Neural crest cell (in vitro differentiated cells): ENCODE results near the gene TOM1. TPM values are rescaled to one million over a fixed set of nuclear protein-coding genes. Genes with fewer than 3 reads are reported as not detected.

ENCODE experiments used
- DNase-seq: peaks from one replicate; pipeline ENCODE4 v3.0.0; 2021; ENCODE audit warnings: low read depth, mixed read lengths, low spot score
- H3K27ac Mint-ChIP-seq: one replicate; pipeline ENCODE4 v1.8.0; 2021; ENCODE audit warnings: mild to moderate bottlenecking, mixed read lengths; ENCODE audit not compliant: unreplicated experiment
- H3K27me3 Mint-ChIP-seq: 2 replicates; pipeline ENCODE4 v1.8.0; 2021; ENCODE audit warnings: low read depth, mild to moderate bottlenecking, mixed read lengths
- H3K36me3 Mint-ChIP-seq: 2 replicates; pipeline ENCODE4 v1.8.0; 2021; ENCODE audit warnings: low read depth, mild to moderate bottlenecking, mixed read lengths
- H3K4me1 Mint-ChIP-seq: 2 replicates; pipeline ENCODE4 v1.8.0; 2021; ENCODE audit warnings: mixed read lengths
- H3K4me3 Mint-ChIP-seq: one replicate; pipeline ENCODE4 v1.8.0; 2021; ENCODE audit warnings: mild to moderate bottlenecking, mixed read lengths
- H3K9me3 Mint-ChIP-seq: 2 replicates; pipeline ENCODE4 v1.8.0; 2021; ENCODE audit warnings: mixed read lengths
- CTCF ChIP-seq: fragments of 200-600 bp; sonication (generic); conservative IDR thresholded peaks from 2 replicates; pipeline ENCODE4 v1.5.0; 2021; ENCODE audit warnings: antibody characterized with exemption, mild to moderate bottlenecking
- total RNA-seq: library from RNA; stranded (reverse); gene quantifications from 2 replicates; pipeline ENCODE4 v1.2.1, GENCODE V29; 2021

Gene TOM1
- total RNA-seq, 1 donor from 2014 or later: 24.7 TPM

DNA sequence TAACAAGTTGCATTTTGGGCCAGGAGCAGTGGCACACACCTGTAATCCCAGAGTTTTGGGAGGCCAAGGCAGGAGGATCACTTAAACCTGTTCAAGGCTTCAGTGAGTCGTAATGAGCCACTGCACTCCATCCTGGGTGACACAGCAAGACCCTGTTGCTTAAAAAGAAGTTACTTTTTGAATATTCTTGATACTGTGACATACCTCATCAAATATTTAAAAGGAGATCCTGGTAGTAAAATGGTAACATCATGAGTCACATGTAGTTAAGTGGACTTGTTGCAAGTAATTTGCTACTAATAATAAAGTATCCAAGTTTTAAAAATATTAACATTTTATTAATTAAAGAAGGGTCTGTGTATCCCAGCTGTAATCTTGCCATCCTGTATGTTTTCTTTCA is 24.1 kb upstream of the TOM1 start:
- Mint-ChIP-seq H3K27me3 (no peaks in the 10 kb centered on the region), H3K36me3 (peaks cover 24% of the 10 kb centered on the region), H3K27ac (no peak overlapping the region), H3K4me1 (no peaks in the 10 kb centered on the region), H3K9me3 (no peaks in the 10 kb centered on the region), H3K4me3 (no peak overlapping the region)
- TF ChIP-seq CTCF: no peak
- no peak for DNase-seq

DNA sequence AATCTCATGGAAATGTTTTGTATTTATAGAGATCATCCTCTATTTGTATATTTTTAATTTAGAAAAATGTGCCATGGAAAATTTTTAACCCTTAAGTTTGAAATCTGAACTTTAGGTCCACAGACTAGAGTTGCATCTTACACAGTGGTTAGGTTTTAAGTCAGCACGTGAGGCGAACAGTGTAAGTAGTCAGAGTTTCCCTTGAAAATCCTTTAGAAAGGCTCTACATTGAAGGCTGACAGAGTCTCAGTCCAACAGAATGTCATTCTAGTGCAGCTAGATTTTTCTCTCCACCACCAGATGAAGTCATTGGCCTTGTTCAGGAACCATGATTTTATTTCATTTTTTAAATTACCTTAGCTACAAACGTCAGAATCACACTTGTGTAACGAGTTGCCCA is 23.7 kb upstream of the TOM1 start:
- Mint-ChIP-seq H3K27me3 (no peaks in the 10 kb centered on the region), H3K9me3 (no peaks in the 10 kb centered on the region), H3K36me3 (peaks cover 26% of the 10 kb centered on the region), H3K27ac (no peak overlapping the region), H3K4me1 (no peaks in the 10 kb centered on the region), H3K4me3 (no peak overlapping the region)
- TF ChIP-seq CTCF: no peak
- no peak for DNase-seq

GRCh38 chr22:35288116-35288515 is 11.6 kb upstream of the TOM1 start:
- DNase-seq: no peak
- Mint-ChIP-seq H3K27ac (no peak overlapping the region), H3K9me3 (no peaks in the 10 kb centered on the region), H3K4me1 (no peaks in the 10 kb centered on the region), H3K4me3 (no peak overlapping the region), H3K27me3 (no peaks in the 10 kb centered on the region), H3K36me3 (peaks cover 14% of the 10 kb centered on the region)
- TF ChIP-seq CTCF: no peak

DNA sequence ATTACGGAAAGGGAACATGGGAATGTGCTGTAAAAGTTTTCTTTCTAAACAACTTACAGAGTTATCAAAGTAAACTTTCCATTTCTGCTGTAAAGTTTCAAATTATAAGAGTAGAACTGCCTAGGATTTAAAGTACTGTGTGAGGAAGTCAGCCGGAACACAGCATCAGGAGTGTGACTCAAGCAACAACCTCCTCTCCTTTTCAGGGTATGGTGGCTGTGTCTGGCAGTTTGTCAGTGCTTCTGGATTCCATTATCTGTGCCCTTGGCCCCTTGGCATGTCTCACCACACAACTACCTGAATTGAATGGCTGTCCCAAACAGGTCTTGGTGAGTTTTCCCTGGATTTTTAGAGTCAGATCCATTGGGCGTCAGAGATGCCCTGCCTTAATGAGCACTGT is 6.9 kb upstream of the TOM1 start:
- no peak for TF ChIP-seq CTCF
- no peak overlapping the region for H3K4me3 Mint-ChIP-seq
- no peak for DNase-seq
- no peaks in the 10 kb centered on the region for H3K27me3 Mint-ChIP-seq
- no peak overlapping the region for H3K27ac Mint-ChIP-seq
- H3K36me3 Mint-ChIP-seq: peaks cover 8% of the 10 kb centered on the region
- no peaks in the 10 kb centered on the region for H3K9me3 Mint-ChIP-seq
- H3K4me1 Mint-ChIP-seq: no peaks in the 10 kb centered on the region

GRCh38 chr22:35296051-35296450 is 3.6 kb upstream of the TOM1 start:
- Mint-ChIP-seq H3K4me1 (peaks cover 8% of the 10 kb centered on the region), H3K4me3 (no peak overlapping the region), H3K9me3 (no peaks in the 10 kb centered on the region), H3K27ac (no peak overlapping the region), H3K36me3 (peaks cover 3% of the 10 kb centered on the region), H3K27me3 (no peaks in the 10 kb centered on the region)
- TF ChIP-seq CTCF: no peak
- no peak for DNase-seq

GRCh38 chr22:35299217-35299672 is 449 bp upstream of the TOM1 start:
- Mint-ChIP-seq H3K9me3 (no peaks in the 10 kb centered on the region), H3K36me3 (no peaks in the 10 kb centered on the region), H3K27me3 (no peaks in the 10 kb centered on the region), H3K4me3 (peak overlapping the region; percentile 90), H3K27ac (peak overlapping the region; percentile 92), H3K4me1 (peaks cover 13% of the 10 kb centered on the region)
- no peak for TF ChIP-seq CTCF
- no peak for DNase-seq
